Liver (tissue), 9 donors: Measurements from ENCODE around the gene ITCH. TPM values are rescaled to one million over a fixed set of nuclear protein-coding genes. Genes with fewer than 3 reads are reported as not detected.
A peak's percentile ranks its signal among the peaks of the same experiment; 100 is the strongest.
"Not testable (repeated sequence)": the region's sequence is repeated elsewhere in the genome, so short reads cannot be mapped to it uniquely, and the experiment has no call there.

Experiments used
- DNase-seq: peaks from one replicate; pipeline ENCODE4 v3.0.0-alpha.2; 2017; ENCODE audit warnings: low spot score
- H3K27ac ChIP-seq, 2 donors: one replicate each; pipeline ENCODE4 v1.7.0; 2013; ENCODE audit warnings: inconsistent platforms in 2 of 2, low read length in 2 of 2, control low read depth in 1 of 2, low read depth in 1 of 2, mild to moderate bottlenecking in 1 of 2
- H3K27me3 ChIP-seq, 4 donors: one replicate each; pipeline versions ENCODE4 v1.6.1 to v1.7.0; 2013; ENCODE audit warnings: low read length in 3 of 4, inconsistent platforms in 1 of 4, mild to moderate bottlenecking in 1 of 4, moderate library complexity in 1 of 4; ENCODE audit not compliant: control insufficient read depth in 4 of 4, insufficient read depth in 4 of 4
- H3K36me3 ChIP-seq, 4 donors: one replicate each; pipeline versions ENCODE4 v1.6.1 to v1.7.0; 2013; ENCODE audit warnings: low read length in 3 of 4, mild to moderate bottlenecking in 3 of 4, low read depth in 1 of 4, moderate library complexity in 1 of 4; ENCODE audit not compliant: control insufficient read depth in 4 of 4, insufficient read depth in 3 of 4
- H3K4me1 ChIP-seq, 4 donors: one replicate each; pipeline versions ENCODE4 v1.6.1 to v1.7.0; 2013; ENCODE audit warnings: low read length in 3 of 4, mild to moderate bottlenecking in 3 of 4, moderate library complexity in 1 of 4; ENCODE audit not compliant: control insufficient read depth in 4 of 4, insufficient read depth in 4 of 4
- H3K4me3 ChIP-seq, 3 donors: one replicate each; pipeline versions ENCODE4 v1.6.1 to v1.7.0; 2013; ENCODE audit warnings: low read length in 3 of 3, control low read depth in 1 of 3, low read depth in 1 of 3, mild to moderate bottlenecking in 1 of 3
- H3K9ac ChIP-seq, 2 donors: one replicate each; pipeline ENCODE4 v1.7.0; 2013; ENCODE audit warnings: low read length in 2 of 2, mild to moderate bottlenecking in 2 of 2, moderate library complexity in 2 of 2, control low read depth in 1 of 2, low read depth in 1 of 2
- H3K9me3 ChIP-seq, 4 donors: one replicate each; pipeline versions ENCODE4 v1.6.1 to v1.7.0; 2013; ENCODE audit warnings: low read length in 3 of 4; ENCODE audit not compliant: control insufficient read depth in 4 of 4
- CTCF ChIP-seq: fragments of 150-350 bp; IDR thresholded peaks from 2 replicates; pipeline ENCODE4 v1.5.1; 2017; ENCODE audit warnings: improper control_type of control experiment, low read depth, low read length; ENCODE audit not compliant: missing input control
- EGR1 ChIP-seq, 2 donors: IDR thresholded peaks; 2 replicates each; pipeline ENCODE4 v1.6.1; 2016 to 2018; ENCODE audit warnings: antibody characterized with exemption in 2 of 2, low read depth in 2 of 2
- FOXA2 ChIP-seq: IDR thresholded peaks from 2 replicates; pipeline ENCODE4 v1.6.1; 2016; ENCODE audit warnings: antibody characterized with exemption
- HNF4A ChIP-seq, 2 donors: conservative IDR thresholded peaks; 2 replicates each; pipeline ENCODE4 v1.6.1; 2016; ENCODE audit warnings: antibody characterized with exemption in 2 of 2, mild to moderate bottlenecking in 2 of 2
- HNF4G ChIP-seq: IDR thresholded peaks from 2 replicates; pipeline ENCODE4 v1.6.1; 2016; ENCODE audit warnings: antibody characterized with exemption
- JUND ChIP-seq, 2 donors: IDR thresholded peaks; 2 replicates each; pipeline ENCODE4 v1.6.1; 2016; ENCODE audit warnings: antibody characterized with exemption in 2 of 2
- RAD21 ChIP-seq, 2 donors: IDR thresholded peaks; 2 replicates each; pipeline ENCODE4 v1.6.1; 2016; ENCODE audit warnings: antibody characterized with exemption in 2 of 2, mild to moderate bottlenecking in 2 of 2
- REST ChIP-seq: IDR thresholded peaks from 2 replicates; pipeline ENCODE4 v1.6.1; 2016; ENCODE audit warnings: antibody characterized with exemption, mild to moderate bottlenecking
- RXRA ChIP-seq, 2 donors: IDR thresholded peaks; 2 replicates each; pipeline ENCODE4 v1.6.1; 2017 to 2018; ENCODE audit warnings: antibody characterized with exemption in 2 of 2, mild to moderate bottlenecking in 1 of 2
- WGBS: extraction: QIAGEN DNeasy Blood & Tissue Kit; methylation state at CpG from one replicate; pipeline ENCODE4 v1.1.7; 2013; 5-methylcytosine and 5-hydroxymethylcytosine counted together
- polyA plus RNA-seq, 2 donors: library from polyadenylated mRNA; stranded (reverse) in 1 of 2; unstranded in 1 of 2; fragments of 200-250 nt in 1 of 2; fragments of >200 nt in 1 of 2; fragmentation: Nextera tagmentation in 1 of 2; extraction: Ambion mirVana in 1 of 2; gene quantifications; one replicate each; pipeline versions ENCODE4 v1.2.1 to v1.2.3, GENCODE V29; 2013 to 2015
- total RNA-seq, 2 donors: library from RNA; depleted of rRNA; stranded (reverse); fragments of >200 nt; gene quantifications; one replicate each; pipeline ENCODE4 v1.2.3, GENCODE V29; 2014
- TF ChIP-seq, protein P1 (sequence below): IDR thresholded peaks from 2 replicates; pipeline ENCODE4 v1.6.1; 2016; ENCODE audit warnings: antibody characterized with exemption
- donor health status: healthy.
- donor health status: healthy.
- donor health status: healthy.
- donor health status: healthy.
- donor health status: healthy.

The ITCH gene
- total and polyA plus RNA-seq, 4 donors: 14.3 to 85.3 (median 25.8) TPM

GRCh38 chr20:34404803-34405202, 41.7 kb downstream of the ITCH start:
- no peak overlapping the region for H3K9ac ChIP-seq
- H3K27ac ChIP-seq: peak overlapping the region; percentile 65 to 70
- peaks cover 26 to 83% (median 68%) of the 10 kb centered on the region in 4 donors for H3K4me1 ChIP-seq
- H3K36me3 ChIP-seq: peaks cover 0 to 5% (median 1%) of the 10 kb centered on the region in 4 donors
- H3K27me3 ChIP-seq: no peaks in the 10 kb centered on the region
- no peaks in the 10 kb centered on the region for H3K9me3 ChIP-seq
- 94% methylated on average over 1 of the region's 1 CpG for WGBS
- TF ChIP-seq CTCF: no peak
- TF ChIP-seq REST: no peak
- TF ChIP-seq HNF4G: no peak
- no peak for TF ChIP-seq FOXA2
- TF ChIP-seq, protein P1, sequence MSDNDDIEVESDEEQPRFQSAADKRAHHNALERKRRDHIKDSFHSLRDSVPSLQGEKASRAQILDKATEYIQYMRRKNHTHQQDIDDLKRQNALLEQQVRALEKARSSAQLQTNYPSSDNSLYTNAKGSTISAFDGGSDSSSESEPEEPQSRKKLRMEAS: no peak
- H3K4me3 ChIP-seq: no peak overlapping the region
- no peak for DNase-seq

- 43% methylated on average over 10 of the region's 10 CpGs for WGBS
- Histone ChIP-seq H3K4me1 (peaks cover 24 to 79% (median 66%) of the 10 kb centered on the region in 4 donors), H3K27ac (peak overlapping the region; percentile 65 to 70)
- not testable (repeated sequence) for H3K4me3 ChIP-seq, H3K9me3 ChIP-seq, H3K36me3 ChIP-seq, H3K27me3 ChIP-seq, H3K9ac ChIP-seq, DNase-seq
- TF ChIP-seq RAD21 (IDR thresholded peaks at IDR 0.05) (peak in 1 of 2 donors; percentile 21), EGR1 (IDR thresholded peaks at IDR 0.05; ENCODE audit: low read depth in 2 of 2) (peak in 1 of 2 donors; percentile 17), HNF4A (conservative IDR thresholded peaks at IDR 0.05) (peak in 1 of 2 donors; percentile 63), RXRA (IDR thresholded peaks at IDR 0.05) (peak in 1 of 2 donors; percentile 57), JUND (IDR thresholded peaks at IDR 0.05) (peak in 1 of 2 donors; percentile 35)
- TF ChIP-seq, protein P1: peak; percentile 40
These were observed 42.2 kb downstream of the ITCH start for GRCh38 chr20:34405247-34405651.

GRCh38 chr20:34405942-34406341, 42.9 kb downstream of the ITCH start:
- H3K36me3 ChIP-seq, H3K4me3 ChIP-seq, DNase-seq, H3K9ac ChIP-seq, H3K9me3 ChIP-seq, H3K27me3 ChIP-seq: not testable (repeated sequence)
- Histone ChIP-seq H3K27ac (peak overlapping the region in 1 of 2 donors; percentile 4), H3K4me1 (peaks cover 19 to 79% (median 69%) of the 10 kb centered on the region in 4 donors)
- 76% methylated on average over 3 of the region's 3 CpGs for WGBS
